H9 (cell line): ENCODE measurements around the gene MTMR12. TPM values are rescaled to one million over a fixed set of nuclear protein-coding genes. Genes with fewer than 3 reads are reported as not detected.

Experiments
- DNase-seq: peaks from one replicate; pipeline ENCODE4 v3.0.0-alpha.2; 2017
- H2AFZ ChIP-seq: one replicate; pipeline ENCODE4 v1.6.1; 2013; ENCODE audit warnings: mild to moderate bottlenecking, low read length, control low read depth, moderate library complexity
- H2AK5ac ChIP-seq: 2 replicates; pipeline ENCODE4 v1.6.1; 2013; ENCODE audit warnings: low read length, control low read depth, mixed read lengths; ENCODE audit not compliant: insufficient read length
- H2BK120ac ChIP-seq: one replicate; pipeline ENCODE4 v1.6.1; 2013; ENCODE audit warnings: low read depth, mild to moderate bottlenecking, low read length, control low read depth, inconsistent platforms; ENCODE audit not compliant: poor library complexity, severe bottlenecking
- H2BK12ac ChIP-seq: 2 replicates; pipeline ENCODE4 v1.6.1; 2013; ENCODE audit warnings: low read length, control low read depth, mixed read lengths, low read depth; ENCODE audit not compliant: insufficient read length
- H2BK15ac ChIP-seq: 2 replicates; pipeline ENCODE4 v1.6.1; 2013; ENCODE audit warnings: low read depth, low read length, control low read depth
- H2BK20ac ChIP-seq: one replicate; pipeline ENCODE4 v1.6.1; 2013; ENCODE audit warnings: low read depth, mild to moderate bottlenecking, low read length, control low read depth, inconsistent platforms; ENCODE audit not compliant: poor library complexity, severe bottlenecking
- H2BK5ac ChIP-seq: 2 replicates; pipeline ENCODE4 v1.6.1; 2013; ENCODE audit warnings: low read length, control low read depth, mixed read lengths; ENCODE audit not compliant: insufficient read length
- H3K14ac ChIP-seq: 2 replicates; pipeline ENCODE4 v1.6.1; 2013; ENCODE audit warnings: low read length, control low read depth; ENCODE audit not compliant: insufficient read depth
- H3K18ac ChIP-seq: 2 replicates; pipeline ENCODE4 v1.6.1; 2013; ENCODE audit warnings: low read depth, mild to moderate bottlenecking, mixed read lengths, low read length, control low read depth; ENCODE audit not compliant: insufficient read length
- H3K23ac ChIP-seq: 2 replicates; pipeline ENCODE4 v1.6.1; 2013; ENCODE audit warnings: low read length, control low read depth, mixed read lengths, low read depth; ENCODE audit not compliant: insufficient read length
- H3K23me2 ChIP-seq: 2 replicates; pipeline ENCODE4 v1.6.1; 2013; ENCODE audit warnings: low read depth, mild to moderate bottlenecking, mixed read lengths, low read length, control low read depth; ENCODE audit not compliant: insufficient read length, poor library complexity, severe bottlenecking
- H3K27ac ChIP-seq: 2 replicates; pipeline ENCODE4 v1.5.1; 2013; ENCODE audit warnings: low read length, control low read depth, mixed read lengths, low read depth; ENCODE audit not compliant: insufficient read length
- H3K27me3 ChIP-seq: 2 replicates; pipeline ENCODE4 v1.6.1; 2013; ENCODE audit warnings: low read length, control low read depth, inconsistent platforms; ENCODE audit not compliant: insufficient read depth
- H3K4ac ChIP-seq: 2 replicates; pipeline ENCODE4 v1.6.1; 2013; ENCODE audit warnings: low read depth, mild to moderate bottlenecking, control low read depth, inconsistent platforms, low read length, moderate library complexity
- H3K4me1 ChIP-seq: 2 replicates; pipeline ENCODE4 v1.6.1; 2013; ENCODE audit warnings: low read length, control low read depth, inconsistent platforms; ENCODE audit not compliant: insufficient read depth
- H3K4me2 ChIP-seq: 2 replicates; pipeline ENCODE4 v1.6.1; 2013; ENCODE audit warnings: low read length, control low read depth, mixed read lengths; ENCODE audit not compliant: insufficient read length, insufficient read depth
- H3K56ac ChIP-seq: 2 replicates; pipeline ENCODE4 v1.6.1; 2013; ENCODE audit warnings: low read depth, mild to moderate bottlenecking, mixed read lengths, low read length, control low read depth; ENCODE audit not compliant: insufficient read length
- H3K79me1 ChIP-seq: 2 replicates; pipeline ENCODE4 v1.6.1; 2013; ENCODE audit warnings: low read depth, mild to moderate bottlenecking, moderate library complexity, low read length, control low read depth, inconsistent platforms; ENCODE audit not compliant: insufficient read depth, poor library complexity, severe bottlenecking
- H3K79me2 ChIP-seq: 2 replicates; pipeline ENCODE4 v1.6.1; 2013; ENCODE audit warnings: low read length, control low read depth, inconsistent platforms; ENCODE audit not compliant: insufficient read depth
- H3K9ac ChIP-seq: 2 replicates; pipeline ENCODE4 v1.6.1; 2013; ENCODE audit warnings: low read length, control low read depth, mixed read lengths; ENCODE audit not compliant: insufficient read length; ENCODE audit errors: extremely low read depth
- H3K9me3 ChIP-seq: one replicate; pipeline ENCODE4 v1.6.1; 2013; ENCODE audit warnings: low read depth, low read length, inconsistent platforms; ENCODE audit not compliant: control insufficient read depth
- H3T11ph ChIP-seq: one replicate; pipeline ENCODE4 v1.6.1; 2013; ENCODE audit warnings: mild to moderate bottlenecking, low read length, control low read depth, inconsistent platforms
- H4K20me1 ChIP-seq: one replicate; pipeline ENCODE4 v1.6.1; 2013; ENCODE audit not compliant: control insufficient read depth, insufficient read length, insufficient read depth
- H4K5ac ChIP-seq: 2 replicates; pipeline ENCODE4 v1.6.1; 2013; ENCODE audit warnings: low read depth, mild to moderate bottlenecking, mixed read lengths, low read length, control low read depth; ENCODE audit not compliant: insufficient read length
- H4K8ac ChIP-seq: replicated peaks from 2 replicates; pipeline ENCODE4 v1.6.1; 2013; ENCODE audit warnings: low read length, control low read depth, mixed read lengths, low read depth; ENCODE audit not compliant: insufficient read length
- H4K91ac ChIP-seq: 2 replicates; pipeline ENCODE4 v1.6.1; 2013; ENCODE audit warnings: low read depth, mild to moderate bottlenecking, moderate library complexity, mixed read lengths, low read length, control low read depth; ENCODE audit not compliant: insufficient read length
- H3K27ac Mint-ChIP-seq, 3 experiments: 2 replicates in 2 of 3; 3 replicates in 1 of 3; pipeline ENCODE4 v1.8.0; 2020 to 2021; ENCODE audit warnings: mixed read lengths in 3 of 3, mild to moderate bottlenecking in 1 of 3, moderate library complexity in 1 of 3
- H3K27me3 Mint-ChIP-seq: 2 replicates; pipeline ENCODE4 v1.8.0; 2021; ENCODE audit warnings: low read depth, mild to moderate bottlenecking, moderate library complexity, mixed read lengths
- H3K36me3 Mint-ChIP-seq, 3 experiments: 2 replicates in 2 of 3; 3 replicates in 1 of 3; pipeline ENCODE4 v1.8.0; 2020 to 2021; ENCODE audit warnings: low read depth in 3 of 3, mixed read lengths in 3 of 3; ENCODE audit not compliant: insufficient read depth in 1 of 3
- H3K4me1 Mint-ChIP-seq, 2 experiments: 2 replicates each; pipeline ENCODE4 v1.8.0; 2020; ENCODE audit warnings: mixed read lengths in 2 of 2
- H3K4me3 Mint-ChIP-seq, 2 experiments: 2 replicates in 1 of 2; 3 replicates in 1 of 2; pipeline ENCODE4 v1.8.0; 2020 to 2021; ENCODE audit warnings: mild to moderate bottlenecking in 2 of 2, mixed read lengths in 2 of 2, moderate library complexity in 1 of 2
- H3K9me3 Mint-ChIP-seq, 2 experiments: 2 replicates in 1 of 2; 3 replicates in 1 of 2; pipeline ENCODE4 v1.8.0; 2020; ENCODE audit warnings: mild to moderate bottlenecking in 2 of 2, mixed read lengths in 2 of 2, moderate library complexity in 1 of 2
- CTCF ChIP-seq: fragments of 200-600 bp; sonication (generic); conservative IDR thresholded peaks from 3 replicates; pipeline ENCODE4 v1.8.0; 2021; ENCODE audit warnings: antibody characterized with exemption, mild to moderate bottlenecking
- WGBS: extraction: QIAGEN DNeasy Blood & Tissue Kit; methylation state at CpG from one replicate; pipeline ENCODE4 v1.1.7; 2013; ENCODE audit warnings: missing lambda C conversion rate, low lambda C conversion rate, mixed read lengths; ENCODE audit not compliant: insufficient read length; ENCODE audit errors: extremely low coverage; 5-methylcytosine and 5-hydroxymethylcytosine counted together
- total RNA-seq: library from RNA; stranded (reverse); gene quantifications from 2 replicates; pipeline ENCODE4 v1.2.1, GENCODE V29; 2021

Gene MTMR12
- total RNA-seq, 1 experiment from 2014 or later: 39.3 TPM

- H4K91ac ChIP-seq: no peak overlapping the region
- Mint-ChIP-seq H3K9me3 (no peaks in the 10 kb centered on the region), H3K4me3 (no peak overlapping the region), H3K36me3 (peaks cover 0 to 8% (median 0%) of the 10 kb centered on the region in 3 experiments; a peak in 4 of 7 replicates), H3K27ac (peak overlapping the region in 1 of 3 experiments; percentile 22; a peak in 2 of 7 replicates), H3K4me1 (peaks cover 29 to 42% of the 10 kb centered on the region in 2 experiments), H3K27me3 (no peaks in the 10 kb centered on the region)
- H3K23ac ChIP-seq: no peak overlapping the region
- no peak overlapping the region for H3K4me2 ChIP-seq
- H2BK20ac ChIP-seq: no peak overlapping the region
- H3K27me3 ChIP-seq: no peaks in the 10 kb centered on the region
- no peak overlapping the region for H3K56ac ChIP-seq
- peaks cover 2% of the 10 kb centered on the region; the same call in 1 of the 2 replicates for H3K4me1 ChIP-seq
- no peaks in the 10 kb centered on the region for H3K79me1 ChIP-seq
- no peak overlapping the region for H3K9ac ChIP-seq
- H3K9me3 ChIP-seq: no peaks in the 10 kb centered on the region
- H3K79me2 ChIP-seq: peaks cover 34% of the 10 kb centered on the region
- no peak overlapping the region for H3K4ac ChIP-seq
- no peak overlapping the region for H3K18ac ChIP-seq
- no peak for TF ChIP-seq CTCF
- no peak overlapping the region for H2BK5ac ChIP-seq
- no peak overlapping the region for H2AFZ ChIP-seq
- no peak overlapping the region for H2AK5ac ChIP-seq
- H4K20me1 ChIP-seq: no peaks in the 10 kb centered on the region
- no peak overlapping the region for H3T11ph ChIP-seq
- no peak for DNase-seq
- H2BK120ac ChIP-seq: no peak overlapping the region
- no peak overlapping the region for H2BK15ac ChIP-seq
- no peak overlapping the region for H4K5ac ChIP-seq
- no peak overlapping the region for H3K27ac ChIP-seq
- no peak overlapping the region for H2BK12ac ChIP-seq
- no peak overlapping the region for H4K8ac ChIP-seq
- no CpG with 5 or more reads among the region's 6 CpGs for WGBS
- no peaks in the 10 kb centered on the region for H3K23me2 ChIP-seq
- no peak overlapping the region for H3K14ac ChIP-seq
Observed at GRCh38 chr5:32303755-32304120, 9.0 kb downstream of the MTMR12 start.
